ENCODE results near the gene ZBTB11. TPM values are rescaled to one million over a fixed set of nuclear protein-coding genes. Genes with fewer than 3 reads are reported as not detected.
A peak's percentile ranks its signal among the peaks of the same experiment; 100 is the strongest.
"Not testable (repeated sequence)": the region's sequence is repeated elsewhere in the genome, so short reads cannot be mapped to it uniquely, and the experiment has no call there.

Gene ZBTB11
- total RNA-seq, 1 experiment from 2014 or later: 36.5 TPM

DNA sequence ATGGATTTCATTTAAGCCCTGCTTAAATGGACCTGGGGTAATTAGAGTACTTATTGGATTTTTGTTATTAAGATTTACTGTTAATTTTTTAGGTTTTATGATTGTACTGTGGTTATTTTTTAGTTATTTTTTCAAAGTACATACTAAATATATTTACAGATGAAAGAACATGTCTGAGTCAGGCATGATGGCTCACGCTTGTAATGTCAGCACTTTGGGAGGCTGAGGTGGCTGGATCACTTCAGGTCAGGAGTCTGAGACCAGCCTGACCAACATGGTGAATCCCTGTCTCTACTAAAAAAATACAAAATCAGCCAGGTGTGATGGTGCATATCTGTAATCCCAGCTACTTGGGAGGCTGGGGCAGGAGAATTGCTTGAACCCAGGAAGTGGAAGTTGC lies 25.8 kb upstream of the ZBTB11 start:
- BruUV-seq (replicated peaks): no TSS peak
- intact Hi-C loops (cut with micrococcal nuclease; ENCODE audit: unreplicated experiment): no loop called here
- Mint-ChIP-seq H3K4me1 (ENCODE audit: low read depth, unreplicated experiment) (peaks cover 7% of the 10 kb centered on the region), H3K27ac (ENCODE audit: unreplicated experiment) (peak overlapping the region; percentile 72), H3K4me3 (ENCODE audit: low read depth, unreplicated experiment) (no peak overlapping the region), H3K9me3 (ENCODE audit: low read depth, unreplicated experiment) (no peaks in the 10 kb centered on the region), H3K36me3 (ENCODE audit: insufficient read depth, unreplicated experiment) (no peaks in the 10 kb centered on the region), H3K27me3 (ENCODE audit: unreplicated experiment) (no peaks in the 10 kb centered on the region)
- no peak for DNase-seq
- TF ChIP-seq, protein P1, sequence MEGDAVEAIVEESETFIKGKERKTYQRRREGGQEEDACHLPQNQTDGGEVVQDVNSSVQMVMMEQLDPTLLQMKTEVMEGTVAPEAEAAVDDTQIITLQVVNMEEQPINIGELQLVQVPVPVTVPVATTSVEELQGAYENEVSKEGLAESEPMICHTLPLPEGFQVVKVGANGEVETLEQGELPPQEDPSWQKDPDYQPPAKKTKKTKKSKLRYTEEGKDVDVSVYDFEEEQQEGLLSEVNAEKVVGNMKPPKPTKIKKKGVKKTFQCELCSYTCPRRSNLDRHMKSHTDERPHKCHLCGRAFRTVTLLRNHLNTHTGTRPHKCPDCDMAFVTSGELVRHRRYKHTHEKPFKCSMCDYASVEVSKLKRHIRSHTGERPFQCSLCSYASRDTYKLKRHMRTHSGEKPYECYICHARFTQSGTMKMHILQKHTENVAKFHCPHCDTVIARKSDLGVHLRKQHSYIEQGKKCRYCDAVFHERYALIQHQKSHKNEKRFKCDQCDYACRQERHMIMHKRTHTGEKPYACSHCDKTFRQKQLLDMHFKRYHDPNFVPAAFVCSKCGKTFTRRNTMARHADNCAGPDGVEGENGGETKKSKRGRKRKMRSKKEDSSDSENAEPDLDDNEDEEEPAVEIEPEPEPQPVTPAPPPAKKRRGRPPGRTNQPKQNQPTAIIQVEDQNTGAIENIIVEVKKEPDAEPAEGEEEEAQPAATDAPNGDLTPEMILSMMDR (IDR thresholded peaks at IDR 0.05; ENCODE audit: unreplicated experiment): no peak
- CTCF ChIA-PET: no interaction called here

DNA sequence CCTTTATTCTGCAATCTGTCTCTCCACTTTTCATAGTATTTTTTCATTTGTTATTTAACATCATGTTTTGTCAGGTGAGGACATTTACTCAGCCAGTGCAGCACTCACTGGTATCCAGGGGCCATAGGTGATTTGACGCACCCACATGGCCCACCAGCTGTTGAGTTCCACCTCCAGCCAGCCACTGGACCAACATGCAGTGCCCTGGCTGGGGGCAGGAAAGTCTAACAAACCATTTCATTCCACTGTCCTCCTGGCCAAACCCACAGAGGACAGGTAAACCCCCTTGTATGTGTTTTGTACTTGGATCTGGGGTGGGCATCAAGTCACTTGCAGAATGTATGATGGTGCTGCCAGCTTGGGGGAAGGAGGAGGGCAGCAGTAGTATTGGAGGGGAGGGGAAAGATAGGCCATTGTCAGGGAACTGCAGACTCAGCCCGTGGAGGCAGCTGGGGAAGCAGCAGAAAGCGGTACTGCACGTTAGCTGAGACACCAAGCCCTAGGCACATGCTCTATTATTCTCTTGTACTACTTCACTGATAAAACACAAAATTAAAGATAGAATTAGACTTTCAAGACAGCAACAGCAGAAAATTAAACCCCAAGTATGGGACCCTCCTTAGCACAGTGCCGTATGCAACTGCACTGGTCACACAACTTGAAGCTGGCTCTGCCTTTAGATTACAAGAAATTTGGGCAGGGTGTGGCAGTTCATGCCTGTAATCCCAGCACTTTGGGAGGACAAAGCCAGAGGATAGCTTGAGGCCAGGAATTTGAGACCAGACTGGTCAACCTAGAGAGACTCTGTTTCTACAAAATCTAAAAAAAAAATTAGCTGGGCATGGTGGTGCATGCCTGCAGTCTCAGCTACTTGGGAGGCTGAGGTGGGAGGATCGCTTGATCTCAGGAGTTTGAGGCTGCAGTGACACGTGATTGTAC lies 25.0 kb upstream of the ZBTB11 start:
- peaks cover 7% of the 10 kb centered on the region for H3K4me1 Mint-ChIP-seq (ENCODE audit: low read depth, unreplicated experiment)
- CTCF ChIA-PET: no interaction called here
- BruUV-seq (replicated peaks): no TSS peak
- no peaks in the 10 kb centered on the region for H3K27me3 Mint-ChIP-seq (ENCODE audit: unreplicated experiment)
- no peak for DNase-seq
- no peak overlapping the region for H3K4me3 Mint-ChIP-seq (ENCODE audit: low read depth, unreplicated experiment)
- H3K9me3 Mint-ChIP-seq (ENCODE audit: low read depth, unreplicated experiment): no peaks in the 10 kb centered on the region
- intact Hi-C loops (cut with micrococcal nuclease; ENCODE audit: unreplicated experiment): no loop called here
- no peaks in the 10 kb centered on the region for H3K36me3 Mint-ChIP-seq (ENCODE audit: insufficient read depth, unreplicated experiment)
- TF ChIP-seq, protein P1 (IDR thresholded peaks at IDR 0.05; ENCODE audit: unreplicated experiment): no peak
- H3K27ac Mint-ChIP-seq (ENCODE audit: unreplicated experiment): no peak overlapping the region

DNA sequence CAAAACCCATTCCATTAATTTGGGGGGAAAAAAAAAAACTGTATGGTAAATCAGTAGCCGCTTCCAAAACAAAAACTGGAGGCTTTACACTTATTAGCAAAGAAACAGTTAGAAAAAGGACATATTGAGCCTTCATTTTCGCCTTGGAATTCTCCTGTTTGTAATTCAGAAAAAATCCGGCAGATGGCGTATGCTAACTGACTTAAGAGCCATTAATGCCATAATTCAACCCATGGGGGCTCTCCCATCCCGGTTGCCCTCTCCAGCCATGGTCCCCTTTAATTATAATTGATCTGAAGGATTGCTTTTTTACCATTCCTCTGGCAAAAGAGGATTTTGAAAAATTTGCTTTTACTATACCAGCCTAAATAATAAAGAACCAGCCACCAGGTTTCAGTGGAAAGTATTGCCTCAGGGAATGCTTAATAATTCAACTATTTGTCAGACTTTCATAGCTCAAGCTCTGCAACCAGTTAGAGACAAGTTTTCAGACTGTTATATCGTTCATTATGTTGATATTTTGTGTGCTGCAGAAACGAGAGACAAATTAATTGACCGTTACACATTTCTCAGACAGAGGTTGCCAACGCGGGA lies 18.9 kb upstream of the ZBTB11 start:
- H3K36me3 Mint-ChIP-seq (ENCODE audit: insufficient read depth, unreplicated experiment): no peaks in the 10 kb centered on the region
- no peaks in the 10 kb centered on the region for H3K9me3 Mint-ChIP-seq (ENCODE audit: low read depth, unreplicated experiment)
- no peaks in the 10 kb centered on the region for H3K27me3 Mint-ChIP-seq (ENCODE audit: unreplicated experiment)
- no TSS peak for BruUV-seq (replicated peaks)
- CTCF ChIA-PET: no interaction called here
- no peaks in the 10 kb centered on the region for H3K4me1 Mint-ChIP-seq (ENCODE audit: low read depth, unreplicated experiment)
- DNase-seq: peak; percentile 42
- intact Hi-C loops (cut with micrococcal nuclease; ENCODE audit: unreplicated experiment): loop anchor here (10.0 kb wide), 1 partner anchor 109 kb away; no protein-coding TSS in a partner anchor
- TF ChIP-seq, protein P1 (IDR thresholded peaks at IDR 0.05; ENCODE audit: unreplicated experiment): peak; percentile 48
- no peak overlapping the region for H3K27ac Mint-ChIP-seq (ENCODE audit: unreplicated experiment)
- no peak overlapping the region for H3K4me3 Mint-ChIP-seq (ENCODE audit: low read depth, unreplicated experiment)

DNA sequence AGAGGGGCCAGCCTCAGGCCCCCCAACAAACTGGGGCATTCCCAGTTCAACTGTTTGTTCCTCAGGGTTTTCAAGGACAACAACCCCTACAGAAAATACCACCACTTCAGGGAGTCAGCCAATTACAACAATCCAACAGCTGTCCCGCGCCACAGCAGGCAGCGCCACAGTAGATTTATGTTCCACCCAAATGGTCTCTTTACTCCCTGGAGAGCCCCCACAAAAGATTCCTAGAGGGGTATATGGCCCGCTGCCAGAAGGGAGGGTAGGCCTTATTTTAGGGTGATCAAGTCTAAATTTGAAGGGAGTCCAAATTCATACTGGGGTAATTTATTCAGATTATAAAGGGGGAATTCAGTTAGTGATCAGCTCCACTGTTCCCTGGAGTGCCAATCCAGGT lies 17.9 kb upstream of the ZBTB11 start:
- DNase-seq; BruUV-seq (replicated peaks); H3K36me3 Mint-ChIP-seq (ENCODE audit: insufficient read depth, unreplicated experiment); H3K9me3 Mint-ChIP-seq (ENCODE audit: low read depth, unreplicated experiment); H3K27me3 Mint-ChIP-seq (ENCODE audit: unreplicated experiment); CTCF ChIA-PET; H3K27ac Mint-ChIP-seq (ENCODE audit: unreplicated experiment); H3K4me1 Mint-ChIP-seq (ENCODE audit: low read depth, unreplicated experiment); H3K4me3 Mint-ChIP-seq (ENCODE audit: low read depth, unreplicated experiment): not testable (repeated sequence)
- intact Hi-C loops (cut with micrococcal nuclease; ENCODE audit: unreplicated experiment): loop anchor here (10.0 kb wide), 1 partner anchor 110 kb away; no protein-coding TSS in a partner anchor
